ENCODE data around the gene DVL2.

The DVL2 gene

GRCh38 chr17:7237761-7238419, 3.6 kb upstream of the DVL2 start:
- DNase-seq (ENCODE audit: low read depth): peak; percentile 55

GRCh38 chr17:7237266-7237760, 3.0 kb upstream of the DVL2 start:
- no peak for DNase-seq (ENCODE audit: low read depth)

GRCh38 chr17:7236808-7237207, 2.5 kb upstream of the DVL2 start:
- DNase-seq (ENCODE audit: low read depth): no peak

- DNase-seq (ENCODE audit: low read depth): peak; percentile 66
These were observed 1.7 kb upstream of the DVL2 start for GRCh38 chr17:7235693-7236665.

GRCh38 chr17:7233701-7234082, 625 bp downstream of the DVL2 start:
- no peak for DNase-seq (ENCODE audit: low read depth)

GRCh38 chr17:7232114-7232513, 2.2 kb downstream of the DVL2 start:
- no peak for DNase-seq (ENCODE audit: low read depth)

- DNase-seq (ENCODE audit: low read depth): no peak
These were observed 4.8 kb downstream of the DVL2 start for GRCh38 chr17:7229504-7229903.

GRCh38 chr17:7228920-7229319, 5.4 kb downstream of the DVL2 start:
- DNase-seq (ENCODE audit: low read depth): no peak

- no peak for DNase-seq (ENCODE audit: low read depth)
These were observed 7.3 kb downstream of the DVL2 start for GRCh38 chr17:7226721-7227710.

GRCh38 chr17:7225711-7226331, 8.5 kb downstream of the DVL2 start:
- DNase-seq (ENCODE audit: low read depth): no peak

- DNase-seq (ENCODE audit: low read depth): no peak
These were observed 9.6 kb downstream of the DVL2 start for GRCh38 chr17:7224661-7225111.

- no peak for DNase-seq (ENCODE audit: low read depth)
These were observed 10.2 kb downstream of the DVL2 start for GRCh38 chr17:7224110-7224509.

- DNase-seq (ENCODE audit: low read depth): peak; percentile 36
These were observed 10.9 kb downstream of the DVL2 start for GRCh38 chr17:7223375-7223774.

- DNase-seq (ENCODE audit: low read depth): no peak
These were observed 11.4 kb downstream of the DVL2 start for GRCh38 chr17:7222972-7223292.

- DNase-seq (ENCODE audit: low read depth): no peak
These were observed 12.0 kb downstream of the DVL2 start for GRCh38 chr17:7222093-7222971.

- DNase-seq (ENCODE audit: low read depth): no peak
These were observed 12.8 kb downstream of the DVL2 start for GRCh38 chr17:7221278-7222092.

- DNase-seq (ENCODE audit: low read depth): peak; percentile 66
These were observed 13.6 kb downstream of the DVL2 start for GRCh38 chr17:7220593-7221277.

GRCh38 chr17:7219812-7220592, 14.3 kb downstream of the DVL2 start, which contains the start of the genes ACADVL and DLG4:
Gene ACADVL, plus strand, starts transcription at chr17:7219938. Its CDS starts 47 bp downstream, at chr17:7219985.
Gene DLG4, minus strand, starts transcription at chr17:7219836.
- DNase-seq (ENCODE audit: low read depth): peak; percentile 80

Data from amniotic epithelial cell (primary cell).